Mononuclear cell (primary cell): Measurements from ENCODE around the gene RHEB. TPM values are rescaled to one million over a fixed set of nuclear protein-coding genes. Genes with fewer than 3 reads are reported as not detected.

Experiments used
- H3K27me3 ChIP-seq: 2 replicates; pipeline ENCODE4 v1.6.0; 2011; ENCODE audit warnings: low read length, control low read depth; ENCODE audit not compliant: insufficient read depth
- H3K4me1 ChIP-seq: 2 replicates; pipeline ENCODE4 v1.5.1; 2011; ENCODE audit warnings: mild to moderate bottlenecking, low read length, control low read depth; ENCODE audit not compliant: insufficient read depth
- H3K4me3 ChIP-seq: 2 replicates; pipeline ENCODE4 v1.5.1; 2011; ENCODE audit warnings: mild to moderate bottlenecking, low read length, moderate library complexity
- H3K9me3 ChIP-seq: 2 replicates; pipeline ENCODE4 v1.5.1; 2011; ENCODE audit warnings: low read depth, mild to moderate bottlenecking, control low read depth, low read length
- total RNA-seq: library from RNA; depleted of rRNA; stranded (reverse); fragments of >200 nt; gene quantifications from one replicate; pipeline ENCODE4 v1.2.3, GENCODE V29; 2012

Gene RHEB
- total RNA-seq, 1 donor, result 51.0 TPM

- Histone ChIP-seq H3K27me3 (no peaks in the 10 kb centered on the region), H3K4me3 (no peak overlapping the region), H3K4me1 (peaks cover 1% of the 10 kb centered on the region), H3K9me3 (peaks cover 8% of the 10 kb centered on the region)
These were observed 97.5 kb downstream of the RHEB start for GRCh38 chr7:151422212-151422611.

GRCh38 chr7:151420144-151420543 is 99.6 kb downstream of the RHEB start:
- H3K27me3 ChIP-seq, result no peaks in the 10 kb centered on the region

GRCh38 chr7:151416941-151417315 is 102.8 kb downstream of the RHEB start:
- peaks cover 22% of the 10 kb centered on the region for H3K4me1 ChIP-seq
- peaks cover 3% of the 10 kb centered on the region for H3K27me3 ChIP-seq
- peaks cover 8% of the 10 kb centered on the region for H3K9me3 ChIP-seq
- no peak overlapping the region for H3K4me3 ChIP-seq

More at GRCh38 chr7:151420144-151420543, 99.6 kb downstream of the RHEB start:
- H3K4me1 ChIP-seq, result peaks cover 21% of the 10 kb centered on the region
- H3K9me3 ChIP-seq, result peaks cover 8% of the 10 kb centered on the region
- no peak overlapping the region for H3K4me3 ChIP-seq

GRCh38 chr7:151416112-151416940 is 103.4 kb downstream of the RHEB start:
- H3K4me1 ChIP-seq, result peaks cover 24% of the 10 kb centered on the region
- no peak overlapping the region for H3K4me3 ChIP-seq
- peaks cover 9% of the 10 kb centered on the region for H3K27me3 ChIP-seq
- H3K9me3 ChIP-seq, result peaks cover 8% of the 10 kb centered on the region

Other genes with a start within 250 kb of the RHEB start
- 70.9 TPM for gene NUB1, start 178.1 kb downstream of the RHEB start, total RNA-seq
- 3.9 TPM for gene WDR86, start 109.9 kb downstream of the RHEB start, total RNA-seq
- not detected for gene CRYGN, start 79.8 kb downstream of the RHEB start, total RNA-seq